ENCODE results near the gene ENOX2. TPM values are rescaled to one million over a fixed set of nuclear protein-coding genes. Genes with fewer than 3 reads are reported as not detected.

ENOX2 gene
- total RNA-seq, 1 experiment from 2014 or later, result 7.1 TPM

DNA sequence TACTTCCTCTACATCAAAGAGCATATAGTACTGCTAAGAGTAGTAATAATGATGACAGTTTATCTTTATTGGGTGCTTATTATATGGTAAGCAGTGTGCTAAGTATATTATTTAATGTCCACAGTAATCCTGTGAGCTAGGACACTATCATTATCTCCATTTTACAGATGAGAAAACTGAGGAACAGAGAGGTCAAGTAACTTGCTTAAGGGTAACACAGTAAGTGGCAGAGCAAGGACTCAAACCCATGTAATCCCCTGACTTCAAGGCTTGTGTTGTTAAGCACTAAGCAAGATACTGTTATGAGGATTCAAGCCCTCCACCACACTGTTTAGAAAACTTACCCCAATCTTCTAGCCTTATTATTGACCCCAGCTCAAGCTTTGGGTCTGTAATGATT lies 202.4 kb downstream of the ENOX2 start:
- DNase-seq (ENCODE audit: low read depth), result no peak

DNA sequence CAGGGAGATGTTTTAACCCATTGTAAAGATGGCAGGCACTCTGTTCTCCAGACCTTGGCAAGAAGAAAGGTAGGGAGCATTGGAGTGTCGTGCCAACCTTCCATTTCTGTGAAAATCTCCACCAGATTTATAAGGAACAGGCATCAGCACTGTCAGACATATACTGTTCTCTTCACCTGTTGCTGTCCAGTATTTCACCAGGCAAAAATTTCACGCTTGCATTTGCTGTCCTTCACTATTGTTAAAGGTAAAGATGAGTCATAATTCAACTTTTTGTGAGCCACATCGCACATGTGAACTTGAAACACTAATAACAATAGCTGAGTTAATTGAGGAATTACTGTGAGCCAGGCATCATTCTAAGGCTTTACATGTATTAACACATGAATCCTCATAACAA lies 203.4 kb downstream of the ENOX2 start:
- no peak for DNase-seq (ENCODE audit: low read depth)

DNA sequence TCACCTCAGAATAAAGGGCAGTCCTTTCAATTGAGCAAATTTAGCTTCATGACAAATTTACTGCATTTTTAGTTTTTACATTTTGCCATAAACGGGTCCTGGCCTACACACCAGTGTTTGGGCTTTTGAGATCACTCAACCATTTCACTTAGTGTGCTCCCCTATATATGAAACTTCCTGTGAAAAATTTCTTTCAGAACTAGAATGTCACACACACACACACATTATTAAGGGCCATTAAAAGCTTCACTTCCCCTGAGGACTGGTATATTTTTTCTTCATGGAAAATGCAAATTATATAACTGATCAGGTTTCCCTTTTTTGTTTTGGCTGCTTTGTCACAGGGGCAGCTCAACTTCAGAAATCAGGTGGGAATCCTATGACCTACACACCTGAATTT lies 206.5 kb downstream of the ENOX2 start:
- DNase-seq (ENCODE audit: low read depth), result no peak

DNA sequence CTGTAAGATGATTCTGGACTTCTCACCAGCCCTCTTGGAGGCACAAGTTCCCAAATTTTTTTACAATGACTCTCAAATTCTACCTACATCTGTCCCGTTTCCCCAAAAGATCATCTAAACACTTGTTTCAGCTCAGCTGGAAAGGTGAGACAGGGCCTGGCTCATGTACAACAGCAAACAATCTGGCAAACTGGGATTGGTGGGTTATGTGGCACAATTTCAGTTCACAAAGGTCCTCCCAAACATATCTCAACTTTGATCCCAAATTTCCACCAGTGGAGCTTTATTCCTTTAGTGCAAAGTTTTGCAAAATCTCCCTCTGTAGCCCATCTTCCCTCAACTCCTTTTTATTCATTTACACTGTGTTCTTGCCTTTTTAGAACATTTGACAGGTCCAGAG lies 207.1 kb downstream of the ENOX2 start:
- no peak for DNase-seq (ENCODE audit: low read depth)

DNA sequence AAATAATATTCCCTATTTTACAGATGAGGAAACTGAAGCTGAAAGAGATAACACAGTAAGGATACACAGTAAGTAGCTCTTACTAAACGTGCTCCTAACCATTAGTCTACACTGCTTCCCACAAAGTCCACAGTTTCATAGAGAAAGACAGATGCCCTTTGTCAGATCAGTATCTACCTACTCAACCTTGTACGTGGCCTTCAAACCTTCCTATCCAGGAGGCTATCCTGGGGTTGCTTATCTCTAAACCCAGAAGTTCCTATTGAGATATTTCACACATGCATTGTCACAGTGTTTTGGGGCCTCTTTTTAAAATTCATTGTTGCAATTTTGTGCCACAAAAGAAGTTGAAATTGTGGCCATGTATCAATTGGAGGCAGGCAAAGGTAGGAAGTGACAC lies 208.0 kb downstream of the ENOX2 start:
- DNase-seq (ENCODE audit: low read depth), result no peak

DNA sequence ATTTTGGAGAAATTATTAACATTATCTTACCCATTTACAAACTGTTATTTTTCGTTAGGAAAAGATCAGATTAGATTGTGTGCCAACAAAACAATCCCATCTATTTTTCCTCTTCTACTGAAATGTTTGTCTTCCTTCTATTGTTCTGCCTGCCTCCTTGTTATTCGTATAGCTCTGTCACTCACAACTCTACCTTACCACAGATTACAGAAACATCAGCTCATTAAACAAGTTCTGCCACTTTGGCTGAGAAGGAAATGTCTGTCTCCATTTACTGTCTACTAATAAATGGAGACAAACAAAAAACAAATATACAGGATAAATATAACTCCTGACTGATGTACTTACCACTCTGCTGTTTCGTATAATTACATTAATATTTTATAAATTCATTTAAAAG lies 211.4 kb downstream of the ENOX2 start:
- no peak for DNase-seq (ENCODE audit: low read depth)

DNA sequence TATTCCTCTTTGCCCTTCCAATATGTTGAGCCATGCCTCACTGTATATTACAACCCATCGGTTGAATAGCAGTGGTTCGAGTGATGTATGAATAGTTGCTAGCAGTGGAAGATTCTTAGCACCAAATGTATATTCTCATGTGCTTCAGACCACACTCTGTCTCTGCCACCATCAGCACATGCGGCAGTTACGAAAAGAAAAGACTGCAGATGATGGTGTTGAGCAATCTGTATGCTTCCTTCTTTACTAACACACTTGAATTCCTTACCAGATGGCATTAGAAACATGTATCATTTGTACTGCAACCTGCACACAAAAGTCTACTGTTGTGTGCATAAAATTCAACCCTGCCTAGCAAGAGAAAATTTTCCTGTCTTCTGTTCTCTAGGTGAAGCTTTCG lies 214.6 kb downstream of the ENOX2 start:
- no peak for DNase-seq (ENCODE audit: low read depth)

DNA sequence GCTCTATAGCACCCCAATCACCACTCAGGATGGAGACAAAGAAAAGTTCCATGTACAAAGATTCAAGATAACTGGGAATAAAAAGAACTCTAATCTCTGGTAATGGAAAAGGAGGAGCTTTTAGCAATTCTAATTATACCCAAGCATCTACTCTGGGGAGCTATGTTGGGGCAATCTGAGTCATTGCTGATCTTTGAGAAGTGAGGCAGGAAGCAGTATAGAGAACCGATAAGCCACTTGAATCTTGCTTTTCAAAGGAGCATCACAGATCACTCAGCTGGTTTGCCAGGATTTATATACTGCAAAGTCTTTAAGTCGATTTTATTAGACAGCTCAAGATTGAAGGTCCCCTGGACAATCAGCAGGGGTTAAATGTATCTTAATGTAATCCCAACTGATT lies 220.0 kb downstream of the ENOX2 start:
- peak; percentile 20 for DNase-seq (ENCODE audit: low read depth)

DNA sequence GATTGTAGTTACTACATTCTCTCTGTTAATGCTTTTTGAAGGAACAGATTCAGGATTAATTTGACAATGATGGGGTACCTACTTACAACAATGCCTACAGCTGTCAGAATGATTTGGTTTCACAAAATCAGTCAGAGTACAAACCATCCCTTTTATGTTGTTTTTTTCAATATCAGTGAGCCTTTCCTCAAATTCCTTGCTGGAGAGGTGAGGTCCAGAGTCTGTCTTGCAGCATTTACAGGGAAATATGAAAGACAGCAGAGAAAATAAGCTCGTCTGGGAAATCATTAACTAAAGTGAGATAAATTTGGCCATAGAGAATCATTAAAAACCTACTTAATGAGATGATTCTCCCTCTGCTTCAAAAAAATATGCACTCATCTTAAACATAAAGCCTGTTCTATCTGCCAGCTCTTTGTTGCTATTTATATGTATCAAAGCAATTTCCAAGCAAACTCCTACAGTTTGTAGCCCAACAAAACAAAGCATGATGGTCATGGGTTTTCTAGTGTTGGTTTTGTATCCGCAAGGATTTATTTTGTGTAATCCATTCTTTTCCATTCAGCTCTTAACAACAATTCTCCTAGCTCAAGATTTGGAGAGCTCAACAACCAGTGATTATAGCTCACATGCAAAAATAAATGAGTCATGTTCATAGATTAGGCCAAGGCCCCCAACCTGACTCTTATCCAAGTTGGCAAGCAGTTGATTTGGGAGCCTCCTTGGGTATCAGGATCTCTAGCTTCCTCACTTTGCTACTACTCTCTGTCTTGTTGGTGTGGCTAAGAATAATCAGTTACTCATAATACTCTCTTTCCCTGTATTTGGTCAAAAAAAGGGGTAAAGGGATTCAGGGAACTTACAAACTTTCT lies 222.6 kb downstream of the ENOX2 start:
- no peak for DNase-seq (ENCODE audit: low read depth)

DNA sequence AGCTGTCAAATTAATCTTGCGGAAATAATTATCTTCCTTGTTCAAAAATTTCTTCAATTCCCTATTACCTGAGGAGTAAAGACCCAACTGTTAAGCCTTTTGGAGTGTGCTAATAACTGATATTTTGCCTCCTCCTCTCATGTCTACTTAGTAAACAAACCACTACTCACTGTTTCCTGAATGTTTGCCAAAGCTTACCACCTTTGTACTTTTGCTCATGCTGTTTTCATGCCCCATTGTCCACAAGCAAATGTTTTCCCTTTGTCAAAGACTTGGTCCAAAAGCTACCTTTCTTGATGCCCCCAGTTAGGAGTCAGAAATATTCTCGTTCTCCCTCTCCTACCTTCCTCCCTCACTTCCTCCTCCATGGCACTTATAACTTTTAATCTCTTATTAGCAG lies 226.1 kb downstream of the ENOX2 start:
- no peak for DNase-seq (ENCODE audit: low read depth)

DNA sequence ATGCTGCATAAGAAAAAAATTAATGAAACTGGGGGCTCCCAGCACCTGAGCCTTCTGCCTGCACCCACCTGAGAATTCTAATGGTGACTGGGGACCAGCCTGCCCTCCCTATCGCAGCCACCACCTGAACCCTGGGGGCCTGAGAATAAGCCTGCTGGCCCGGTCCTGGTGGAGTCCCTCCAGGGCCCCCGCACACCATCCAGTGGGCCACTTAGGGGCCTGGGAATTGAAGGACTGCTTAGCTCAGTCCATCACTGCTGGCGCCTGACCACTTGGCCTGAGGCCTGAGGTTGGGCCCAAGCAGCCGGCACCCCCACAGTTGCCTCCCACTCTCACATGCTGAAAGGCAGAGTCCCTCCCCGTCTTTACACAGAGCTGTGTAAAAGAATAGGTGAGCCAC lies 230.8 kb downstream of the ENOX2 start:
- no peak for DNase-seq (ENCODE audit: low read depth)

DNA sequence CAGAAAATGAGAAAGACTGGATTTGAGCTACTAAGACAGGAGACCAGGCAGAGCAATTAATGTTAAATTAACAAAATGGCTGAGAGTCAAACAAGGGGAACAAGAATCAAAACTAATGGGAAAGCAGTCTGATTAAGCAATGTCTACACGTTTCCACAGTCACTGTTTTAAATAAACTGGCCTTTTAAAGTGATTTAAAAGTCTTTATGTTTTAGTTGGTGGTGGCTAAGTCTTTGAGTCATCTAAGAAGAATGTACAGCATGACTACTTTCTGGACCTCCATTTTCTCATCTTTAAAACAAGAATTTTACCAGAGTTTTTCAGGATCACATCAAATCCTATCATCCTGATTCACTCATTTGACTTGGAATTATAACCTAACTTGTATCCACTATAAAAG lies 233.8 kb downstream of the ENOX2 start:
- DNase-seq (ENCODE audit: low read depth), result peak; percentile 28

DNA sequence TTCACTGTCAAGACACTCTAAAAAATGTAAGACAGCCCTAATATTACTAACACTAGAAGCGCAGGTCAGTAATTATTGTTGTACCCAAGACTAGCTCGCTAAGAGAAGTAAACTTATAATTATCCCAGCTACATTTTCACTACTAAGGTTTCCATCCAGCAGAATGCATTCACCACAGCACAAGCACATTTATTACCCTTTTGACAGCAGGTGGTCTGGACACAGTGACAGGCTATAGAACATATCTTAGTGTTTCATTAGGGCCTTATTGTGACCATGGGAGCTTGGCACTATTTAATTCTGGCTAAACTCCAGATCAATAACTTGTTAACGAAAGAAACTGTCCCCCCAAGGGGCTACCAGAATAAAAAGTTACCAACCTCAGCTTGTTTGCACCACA lies 237.7 kb downstream of the ENOX2 start:
- DNase-seq (ENCODE audit: low read depth), result no peak

DNA sequence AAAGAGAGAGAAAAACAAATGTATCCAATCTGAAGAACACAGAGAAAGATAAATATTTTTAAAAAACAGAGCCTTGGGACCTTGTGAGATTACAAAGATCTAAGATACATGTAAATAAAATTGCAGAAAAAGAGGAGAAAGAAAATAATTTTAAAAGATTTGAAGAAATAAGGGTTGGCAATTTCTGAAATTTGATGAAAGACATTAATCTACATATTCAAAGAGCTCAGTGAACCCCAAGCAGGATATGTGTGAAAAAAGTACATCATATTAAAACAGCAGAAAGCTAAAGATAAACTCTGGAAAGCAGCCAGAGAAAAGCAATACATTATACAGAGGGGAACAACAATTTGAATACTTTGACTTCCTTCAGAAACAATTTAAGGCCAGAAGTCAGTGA lies 244.7 kb downstream of the ENOX2 start:
- DNase-seq (ENCODE audit: low read depth), result no peak

DNA sequence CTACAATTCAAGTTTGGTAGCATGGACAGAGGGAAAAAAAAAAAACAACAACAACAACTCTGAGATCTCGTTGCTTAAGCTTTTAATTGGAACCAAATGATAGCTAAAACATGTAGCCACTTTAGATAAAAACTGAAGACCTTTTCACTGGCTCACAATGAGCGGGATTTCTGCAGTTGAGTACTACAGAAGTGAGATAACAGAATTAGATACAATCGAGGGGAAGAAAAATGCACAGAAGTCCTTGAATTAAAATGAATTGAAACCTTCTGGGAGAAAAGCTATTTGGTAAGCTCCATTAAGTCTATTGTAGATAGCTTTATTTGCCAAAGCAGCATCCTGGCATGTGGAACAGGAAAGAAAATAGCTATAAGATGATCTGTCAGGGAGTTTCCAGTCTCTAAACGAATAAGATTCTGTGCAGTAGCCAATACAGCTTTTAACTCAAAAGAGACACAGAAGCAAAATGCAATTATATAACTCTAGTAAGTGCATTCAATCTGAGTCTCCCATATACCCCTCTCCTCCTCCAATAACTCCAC lies 248.5 kb downstream of the ENOX2 start:
- no peak for DNase-seq (ENCODE audit: low read depth)

DNA sequence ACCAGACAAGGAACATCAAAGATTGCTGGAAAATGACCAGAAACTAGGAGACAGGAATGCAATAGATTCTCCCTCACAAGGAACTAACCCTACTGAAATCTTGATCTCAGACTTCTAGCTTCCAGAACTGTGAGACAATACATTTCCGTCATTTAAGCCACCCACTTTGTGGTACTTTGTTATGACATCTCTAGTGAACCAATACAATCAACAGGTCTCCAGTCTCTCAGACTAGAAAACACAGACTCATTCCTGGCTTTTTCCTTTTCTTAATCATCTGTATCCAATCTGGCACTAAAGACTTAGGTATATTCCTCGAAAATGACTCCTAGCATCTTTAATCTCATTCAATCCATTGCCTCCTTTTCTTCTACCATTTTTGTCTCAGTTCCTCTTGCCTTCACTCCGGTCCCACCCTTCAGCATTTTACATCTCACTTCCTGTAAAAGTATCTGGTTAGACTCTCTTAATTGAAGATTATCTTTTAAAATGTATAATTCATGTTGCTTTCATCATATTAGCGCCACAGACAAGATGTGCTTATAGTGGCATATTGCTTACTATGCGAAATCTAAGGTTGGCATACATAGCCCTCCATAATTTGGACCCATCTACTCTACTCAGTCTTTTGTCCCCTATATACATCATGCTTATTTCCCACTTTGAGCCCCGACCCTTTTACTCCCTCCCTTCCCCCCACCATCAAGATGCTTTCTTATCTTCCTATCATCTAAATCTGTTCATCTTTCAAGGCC lies 250.0 kb downstream of the ENOX2 start:
- DNase-seq (ENCODE audit: low read depth), result no peak

DNA sequence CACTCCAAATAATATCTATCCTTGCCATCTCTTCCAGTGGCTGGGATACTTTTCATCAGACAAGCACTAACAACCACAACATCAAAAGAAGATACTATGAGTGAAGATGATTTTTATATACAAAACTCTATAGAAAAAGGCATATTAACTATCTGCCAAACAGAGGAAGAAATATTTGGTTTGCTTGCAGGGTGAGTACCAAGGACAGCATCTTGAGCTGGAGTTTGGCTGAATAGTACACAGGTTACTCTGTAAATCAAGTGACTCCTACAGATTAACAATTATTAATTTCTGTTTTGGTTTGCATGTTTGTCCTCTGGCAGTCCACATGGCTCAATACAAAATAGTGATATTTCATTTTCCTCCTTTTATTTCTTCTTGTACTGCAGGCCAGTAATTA lies 253.3 kb downstream of the ENOX2 start:
- DNase-seq (ENCODE audit: low read depth), result no peak

DNA sequence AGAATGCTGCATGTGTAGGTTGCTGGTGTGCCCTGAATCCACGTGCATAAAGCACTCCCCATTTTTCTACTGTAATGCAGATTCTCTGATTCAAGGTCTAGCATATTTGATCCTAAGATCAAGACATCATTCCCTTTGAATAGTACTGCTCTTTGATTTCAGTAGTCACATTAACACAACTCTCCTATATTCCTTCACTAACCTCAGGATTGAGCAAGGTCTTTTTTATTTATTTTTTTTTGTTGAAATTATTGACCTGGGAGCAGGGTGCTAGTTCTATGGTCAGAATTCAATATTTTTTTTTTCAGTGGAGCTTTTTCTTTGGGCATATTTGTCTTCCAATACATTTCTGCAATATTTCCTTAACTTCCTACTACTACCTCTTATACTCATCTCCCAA lies 255.5 kb downstream of the ENOX2 start:
- no peak for DNase-seq (ENCODE audit: low read depth)

DNA sequence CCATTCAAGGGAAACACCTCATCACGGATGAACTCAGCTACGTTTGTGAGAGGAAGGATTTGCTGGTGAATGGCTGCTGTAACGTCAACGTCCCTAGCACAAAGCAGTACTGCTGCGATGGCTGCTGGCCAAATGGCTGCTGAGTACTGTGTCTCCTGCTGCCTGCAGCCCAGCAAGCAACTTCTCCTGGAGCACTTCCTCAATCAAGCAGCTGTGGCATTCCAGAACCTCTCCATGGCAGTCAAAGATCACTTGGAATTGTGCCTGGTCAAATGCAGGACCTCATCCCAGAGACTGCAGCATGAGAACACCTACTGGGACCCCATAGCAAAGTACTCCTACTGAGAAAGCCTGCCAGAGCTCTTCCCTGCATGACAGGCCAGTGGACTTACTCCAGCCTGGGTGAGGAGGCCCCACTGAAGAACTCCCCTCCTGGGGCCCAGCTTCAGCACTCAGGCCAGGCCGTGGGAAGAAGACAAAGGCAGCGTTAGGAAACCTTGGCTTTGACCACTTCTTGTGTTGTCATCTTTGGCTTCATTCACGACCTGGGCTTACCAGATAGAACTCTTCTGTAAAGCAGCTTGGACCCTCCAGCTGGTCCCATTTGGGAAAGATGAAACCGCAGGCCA lies 256.9 kb downstream of the ENOX2 start:
- no peak for DNase-seq (ENCODE audit: low read depth)

DNA sequence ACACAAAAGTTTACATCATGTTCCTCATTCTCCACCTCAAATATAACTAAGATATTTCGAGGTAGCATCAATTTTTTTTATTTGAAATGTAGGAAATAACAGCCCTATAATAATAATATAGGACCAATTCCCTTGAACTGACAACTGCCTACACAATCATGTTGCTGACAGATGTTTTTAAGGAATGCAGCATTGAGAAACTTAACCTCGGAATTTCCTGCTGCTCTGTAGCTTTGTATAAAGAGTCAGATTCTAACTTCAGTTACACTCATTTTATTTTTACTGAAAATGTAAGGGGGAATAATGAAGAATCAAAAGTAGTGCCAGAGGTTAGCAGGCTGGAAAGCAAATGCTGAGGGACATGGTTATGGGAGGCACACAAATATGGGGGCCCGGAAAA lies 265.4 kb downstream of the ENOX2 start:
- DNase-seq (ENCODE audit: low read depth), result peak; percentile 2

DNA sequence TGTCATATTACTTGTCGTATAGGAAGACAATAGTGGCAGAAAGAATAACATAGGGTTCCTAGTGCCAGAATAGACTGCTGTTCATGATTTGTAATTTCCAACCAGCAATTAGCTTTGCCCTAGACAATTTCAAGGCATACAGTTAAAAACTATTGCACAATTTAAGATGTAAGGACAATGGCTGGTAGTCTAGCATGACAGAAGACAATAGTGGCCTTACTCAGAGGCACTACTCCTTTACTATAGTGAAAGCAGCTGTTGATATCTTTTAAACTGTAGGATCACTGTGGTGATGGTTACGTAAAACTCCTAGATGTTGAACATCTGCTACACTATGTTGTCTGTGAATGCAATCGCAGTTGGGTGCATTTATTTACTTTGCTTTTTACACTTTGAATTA lies 266.7 kb downstream of the ENOX2 start:
- no peak for DNase-seq (ENCODE audit: low read depth)

DNA sequence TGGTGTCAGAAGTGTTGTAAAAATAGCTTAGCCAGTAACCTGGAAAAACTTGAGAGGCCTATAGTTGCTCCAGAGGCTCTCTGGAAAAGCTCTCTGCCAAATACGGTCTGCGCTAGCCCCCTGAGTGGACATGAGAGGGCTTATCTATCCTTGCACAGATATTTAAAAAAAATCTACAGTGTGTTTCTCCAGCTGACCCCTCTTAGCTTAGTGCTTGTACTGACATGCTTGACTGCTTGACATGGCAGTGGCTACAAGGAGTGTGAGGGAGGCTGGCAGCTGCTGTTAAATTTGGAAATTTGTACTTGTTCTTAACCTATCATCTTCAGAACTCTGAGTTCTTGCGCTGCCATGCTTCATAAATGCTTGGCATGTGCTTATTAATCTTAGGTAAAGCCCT lies 272.0 kb downstream of the ENOX2 start:
- DNase-seq (ENCODE audit: low read depth), result no peak

DNA sequence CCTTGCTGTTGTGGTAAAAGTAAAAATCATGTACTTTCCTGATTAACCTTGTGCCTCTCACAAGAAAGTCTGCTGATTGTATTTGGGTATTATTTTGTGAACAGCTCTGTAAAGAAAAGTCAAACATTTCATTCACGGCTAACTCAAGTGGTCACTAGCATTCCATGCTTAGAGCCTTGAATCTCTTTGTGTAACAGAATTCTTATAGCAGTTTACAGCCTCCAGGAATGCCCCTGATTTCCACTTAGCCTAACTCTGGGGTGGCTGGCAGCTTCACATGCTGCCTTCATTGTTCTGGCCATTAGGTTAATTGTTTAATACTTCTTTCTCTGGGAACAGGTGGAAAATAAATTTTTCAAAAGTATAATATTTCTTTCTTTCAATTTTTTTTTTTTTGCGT lies 274.5 kb downstream of the ENOX2 start:
- no peak for DNase-seq (ENCODE audit: low read depth)

Data from RPMI7951 (cell line).